Gastrocnemius medialis (tissue), 4 donors: ENCODE data around the gene RAD51B.

Experiments
- POLR2A ChIP-seq, 2 donors: fragments of 450-650 bp; IDR thresholded peaks; one replicate each; pipeline ENCODE4 v1.6.1; 2017; ENCODE audit warnings: antibody characterized with exemption in 2 of 2, mild to moderate bottlenecking in 2 of 2, moderate library complexity in 2 of 2
- TF ChIP-seq, protein P1 (sequence below), 5 experiments: fragments of 450-650 bp in 3 of 5; fragments of 200-600 bp in 2 of 5; sonication (generic) in 2 of 5; IDR thresholded peaks in 4 of 5; conservative IDR thresholded peaks in 1 of 5; 1 replicate in 4 of 5; 2 replicates in 1 of 5; pipeline ENCODE4 v1.5.1; 2016 to 2019; ENCODE audit warnings: antibody characterized with exemption in 5 of 5, mild to moderate bottlenecking in 3 of 5, moderate library complexity in 3 of 5

DNA sequence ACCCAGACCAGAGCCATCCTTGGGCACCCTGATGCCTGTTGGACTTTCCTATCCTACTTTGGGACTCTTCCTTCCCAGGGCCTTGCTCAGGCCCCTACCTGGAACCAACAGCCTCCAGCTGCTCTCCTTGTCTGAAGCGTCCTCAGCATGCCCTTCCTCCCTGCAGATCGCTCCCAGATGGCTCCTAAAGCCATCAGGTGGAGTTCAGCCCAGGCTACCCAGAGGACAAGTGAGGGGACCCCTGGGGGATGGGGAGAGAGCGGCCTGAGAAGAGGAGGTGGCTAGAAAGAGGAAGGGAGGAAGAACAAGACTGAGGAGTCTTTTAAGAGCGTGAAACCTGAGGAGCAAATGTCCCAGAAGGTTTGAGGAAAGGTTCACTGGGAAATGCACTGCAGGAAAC lies 736.7 kb downstream of the RAD51B start:
- TF ChIP-seq POLR2A (IDR thresholded peaks at IDR 0.05), result no peak
- TF ChIP-seq, protein P1, sequence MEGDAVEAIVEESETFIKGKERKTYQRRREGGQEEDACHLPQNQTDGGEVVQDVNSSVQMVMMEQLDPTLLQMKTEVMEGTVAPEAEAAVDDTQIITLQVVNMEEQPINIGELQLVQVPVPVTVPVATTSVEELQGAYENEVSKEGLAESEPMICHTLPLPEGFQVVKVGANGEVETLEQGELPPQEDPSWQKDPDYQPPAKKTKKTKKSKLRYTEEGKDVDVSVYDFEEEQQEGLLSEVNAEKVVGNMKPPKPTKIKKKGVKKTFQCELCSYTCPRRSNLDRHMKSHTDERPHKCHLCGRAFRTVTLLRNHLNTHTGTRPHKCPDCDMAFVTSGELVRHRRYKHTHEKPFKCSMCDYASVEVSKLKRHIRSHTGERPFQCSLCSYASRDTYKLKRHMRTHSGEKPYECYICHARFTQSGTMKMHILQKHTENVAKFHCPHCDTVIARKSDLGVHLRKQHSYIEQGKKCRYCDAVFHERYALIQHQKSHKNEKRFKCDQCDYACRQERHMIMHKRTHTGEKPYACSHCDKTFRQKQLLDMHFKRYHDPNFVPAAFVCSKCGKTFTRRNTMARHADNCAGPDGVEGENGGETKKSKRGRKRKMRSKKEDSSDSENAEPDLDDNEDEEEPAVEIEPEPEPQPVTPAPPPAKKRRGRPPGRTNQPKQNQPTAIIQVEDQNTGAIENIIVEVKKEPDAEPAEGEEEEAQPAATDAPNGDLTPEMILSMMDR (IDR thresholded peaks at IDR 0.05 in 4 of 5, conservative IDR thresholded peaks at IDR 0.05 in 1 of 5), result no peak
